OCI-LY1 (cell line): Measurements from ENCODE around the gene ZNF697.

ENCODE experiments used
- H2AFZ ChIP-seq: fragments of 200-600 bp; sonication (generic), shearing (Covaris generic); 2 replicates; pipeline ENCODE4 v1.6.0; 2014; ENCODE audit warnings: antibody characterized with exemption, mild to moderate bottlenecking, low read length
- H3F3A ChIP-seq: fragments of 200-600 bp; sonication (generic), shearing (Covaris generic); 2 replicates; pipeline ENCODE4 v1.6.0; 2014; ENCODE audit warnings: mild to moderate bottlenecking, antibody characterized with exemption, low read length, moderate library complexity; ENCODE audit not compliant: insufficient read depth
- H3K27ac ChIP-seq: fragments of 200-600 bp; sonication (generic); 2 replicates; pipeline ENCODE4 v1.5.1; 2014; ENCODE audit warnings: low read length, mixed run types, mild to moderate bottlenecking, low read depth; ENCODE audit not compliant: poor library complexity, severe bottlenecking
- H3K27me3 ChIP-seq: fragments of 200-600 bp; sonication (generic); 2 replicates; pipeline ENCODE4 v1.6.0; 2014; ENCODE audit warnings: antibody characterized with exemption, mild to moderate bottlenecking, low read length, moderate library complexity; ENCODE audit not compliant: insufficient read depth
- H3K36me3 ChIP-seq: fragments of 200-600 bp; sonication (generic); 2 replicates; pipeline ENCODE4 v1.6.1; 2014; ENCODE audit warnings: mild to moderate bottlenecking, antibody characterized with exemption, low read length, moderate library complexity, mixed read lengths; ENCODE audit not compliant: insufficient read depth
- H3K4me1 ChIP-seq: fragments of 200-600 bp; sonication (generic); 2 replicates; pipeline ENCODE4 v1.5.1; 2014; ENCODE audit warnings: mild to moderate bottlenecking, low read length, moderate library complexity; ENCODE audit not compliant: insufficient read depth, severe bottlenecking
- H3K4me2 ChIP-seq: fragments of 200-600 bp; sonication (generic), shearing (Covaris generic); 2 replicates; pipeline ENCODE4 v1.6.1; 2014; ENCODE audit warnings: low read length
- H3K4me3 ChIP-seq: fragments of 200-600 bp; sonication (generic); 2 replicates; pipeline ENCODE4 v1.5.1; 2014; ENCODE audit warnings: low read length, low read depth, mild to moderate bottlenecking, mixed read lengths; ENCODE audit not compliant: poor library complexity, severe bottlenecking
- H3K79me2 ChIP-seq: fragments of 200-600 bp; shearing (Covaris generic); 2 replicates; pipeline ENCODE4 v1.6.1; 2016; ENCODE audit warnings: mixed run types, low read length, mixed read lengths; ENCODE audit not compliant: insufficient read depth
- H3K9ac ChIP-seq: fragments of 200-600 bp; sonication (generic), shearing (Covaris generic); 2 replicates; pipeline ENCODE4 v1.6.1; 2014; ENCODE audit warnings: mild to moderate bottlenecking, low read length, mixed read lengths
- H3K9me2 ChIP-seq: fragments of 200-600 bp; sonication (generic), shearing (Covaris generic); 2 replicates; pipeline ENCODE4 v1.6.1; 2014; ENCODE audit warnings: low read depth, mild to moderate bottlenecking, low read length, mixed read lengths
- H3K9me3 ChIP-seq: fragments of 200-600 bp; shearing (Covaris generic); 2 replicates; pipeline ENCODE4 v1.6.1; 2014; ENCODE audit warnings: low read length, mixed read lengths
- H4K20me1 ChIP-seq: fragments of 200-600 bp; sonication (generic), shearing (Covaris generic); 2 replicates; pipeline ENCODE4 v1.6.0; 2016; ENCODE audit warnings: mild to moderate bottlenecking, low read length; ENCODE audit not compliant: insufficient read depth
- EZH2 ChIP-seq: fragments of 200-600 bp; sonication (generic), shearing (Covaris generic); IDR thresholded peaks from 2 replicates; pipeline ENCODE4 v1.8.0; 2017; ENCODE audit warnings: borderline replicate concordance, mixed run types, mild to moderate bottlenecking, antibody characterized with exemption, low read length, moderate library complexity, mixed read lengths
- TF ChIP-seq, protein P1 (sequence below): fragments of 200-600 bp; sonication (generic), shearing (Covaris generic); IDR thresholded peaks from 2 replicates; pipeline ENCODE4 v1.5.1; 2017; ENCODE audit warnings: mild to moderate bottlenecking, antibody characterized with exemption, low read length, moderate library complexity, mixed read lengths

The ZNF697 gene

GRCh38 chr1:119635811-119636390 is 12.2 kb downstream of the ZNF697 start:
- Histone ChIP-seq H3K27me3 (no peaks in the 10 kb centered on the region), H3K9me2 (no peaks in the 10 kb centered on the region), H4K20me1 (no peaks in the 10 kb centered on the region), H2AFZ (no peak overlapping the region), H3K9ac (no peak overlapping the region), H3F3A (no peaks in the 10 kb centered on the region), H3K4me3 (no peak overlapping the region), H3K79me2 (no peaks in the 10 kb centered on the region), H3K4me2 (no peak overlapping the region), H3K4me1 (no peaks in the 10 kb centered on the region), H3K27ac (no peak overlapping the region), H3K36me3 (no peaks in the 10 kb centered on the region), H3K9me3 (no peaks in the 10 kb centered on the region)
- no peak for TF ChIP-seq EZH2
- TF ChIP-seq, protein P1, sequence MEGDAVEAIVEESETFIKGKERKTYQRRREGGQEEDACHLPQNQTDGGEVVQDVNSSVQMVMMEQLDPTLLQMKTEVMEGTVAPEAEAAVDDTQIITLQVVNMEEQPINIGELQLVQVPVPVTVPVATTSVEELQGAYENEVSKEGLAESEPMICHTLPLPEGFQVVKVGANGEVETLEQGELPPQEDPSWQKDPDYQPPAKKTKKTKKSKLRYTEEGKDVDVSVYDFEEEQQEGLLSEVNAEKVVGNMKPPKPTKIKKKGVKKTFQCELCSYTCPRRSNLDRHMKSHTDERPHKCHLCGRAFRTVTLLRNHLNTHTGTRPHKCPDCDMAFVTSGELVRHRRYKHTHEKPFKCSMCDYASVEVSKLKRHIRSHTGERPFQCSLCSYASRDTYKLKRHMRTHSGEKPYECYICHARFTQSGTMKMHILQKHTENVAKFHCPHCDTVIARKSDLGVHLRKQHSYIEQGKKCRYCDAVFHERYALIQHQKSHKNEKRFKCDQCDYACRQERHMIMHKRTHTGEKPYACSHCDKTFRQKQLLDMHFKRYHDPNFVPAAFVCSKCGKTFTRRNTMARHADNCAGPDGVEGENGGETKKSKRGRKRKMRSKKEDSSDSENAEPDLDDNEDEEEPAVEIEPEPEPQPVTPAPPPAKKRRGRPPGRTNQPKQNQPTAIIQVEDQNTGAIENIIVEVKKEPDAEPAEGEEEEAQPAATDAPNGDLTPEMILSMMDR, result no peak

DNA sequence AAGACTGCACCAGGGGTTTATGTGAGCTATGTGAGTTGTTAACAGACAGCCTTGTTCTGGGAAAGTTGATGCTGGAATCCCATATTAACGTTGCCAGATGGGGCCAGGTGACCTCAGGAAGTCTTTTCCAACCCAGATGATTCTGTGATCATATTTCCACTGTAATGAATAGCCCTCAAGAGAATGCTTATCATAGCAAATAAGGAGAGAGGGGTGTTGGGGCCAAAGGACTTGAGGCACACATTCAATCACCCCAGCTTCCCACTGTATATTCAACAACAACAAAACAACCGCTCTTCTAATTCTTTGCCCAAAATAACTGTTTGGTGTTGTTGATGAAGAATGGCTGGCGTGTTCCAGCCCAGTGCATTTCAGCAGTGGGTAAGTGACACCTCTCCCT is 14.1 kb downstream of the ZNF697 start:
- H3K4me1 ChIP-seq, result no peaks in the 10 kb centered on the region
- no peaks in the 10 kb centered on the region for H3K79me2 ChIP-seq
- no peak overlapping the region for H3K4me3 ChIP-seq
- H3K27ac ChIP-seq, result no peak overlapping the region
- H3K9me2 ChIP-seq, result no peaks in the 10 kb centered on the region
- no peaks in the 10 kb centered on the region for H3K27me3 ChIP-seq
- H3F3A ChIP-seq, result no peaks in the 10 kb centered on the region
- H4K20me1 ChIP-seq, result no peaks in the 10 kb centered on the region
- no peaks in the 10 kb centered on the region for H3K9me3 ChIP-seq
- H3K4me2 ChIP-seq, result no peak overlapping the region
- no peaks in the 10 kb centered on the region for H3K36me3 ChIP-seq
- TF ChIP-seq, protein P1, result no peak
- no peak for TF ChIP-seq EZH2
- no peak overlapping the region for H2AFZ ChIP-seq
- H3K9ac ChIP-seq, result no peak overlapping the region

DNA sequence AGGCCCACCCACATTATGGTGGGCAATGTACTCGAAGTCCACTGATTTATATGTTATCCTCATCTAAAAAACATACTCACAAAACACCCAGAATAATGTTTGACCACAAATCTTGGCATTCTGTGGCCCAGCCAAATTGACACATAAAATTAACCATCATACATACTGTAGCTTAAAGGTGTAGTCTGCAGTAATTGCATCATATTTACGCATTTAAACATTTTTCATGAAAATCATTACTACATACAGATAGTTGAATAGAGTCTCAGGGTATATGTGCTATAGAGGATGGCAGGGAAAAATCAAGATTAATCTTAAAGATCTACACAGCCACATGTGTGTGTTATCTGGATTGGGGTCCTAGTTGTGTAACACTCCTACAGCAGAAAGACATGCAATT is 14.5 kb downstream of the ZNF697 start:
- Histone ChIP-seq H3F3A (no peaks in the 10 kb centered on the region), H3K4me1 (no peaks in the 10 kb centered on the region), H3K27me3 (no peaks in the 10 kb centered on the region), H3K79me2 (no peaks in the 10 kb centered on the region), H3K9me2 (no peaks in the 10 kb centered on the region), H3K9ac (no peak overlapping the region), H4K20me1 (no peaks in the 10 kb centered on the region), H3K4me2 (no peak overlapping the region), H3K27ac (no peak overlapping the region), H2AFZ (no peak overlapping the region), H3K4me3 (no peak overlapping the region), H3K9me3 (no peaks in the 10 kb centered on the region), H3K36me3 (no peaks in the 10 kb centered on the region)
- TF ChIP-seq EZH2, result no peak
- TF ChIP-seq, protein P1, result no peak
